GM20431 (cell line): ENCODE data around the gene DGKI.
"Not testable (repeated sequence)": the region's sequence is repeated elsewhere in the genome, so short reads cannot be mapped to it uniquely, and the experiment has no call there.

Experiments
- in situ Hi-C: fragments of 300-500 bp; cut with MseI, MboI; formaldehyde crosslinking; loops from one replicate; pipeline ENCODE4 v1.15.0; 2020; ENCODE audit warnings: low sequenced_read_pairs; ENCODE audit not compliant: unreplicated experiment

The DGKI gene

DNA sequence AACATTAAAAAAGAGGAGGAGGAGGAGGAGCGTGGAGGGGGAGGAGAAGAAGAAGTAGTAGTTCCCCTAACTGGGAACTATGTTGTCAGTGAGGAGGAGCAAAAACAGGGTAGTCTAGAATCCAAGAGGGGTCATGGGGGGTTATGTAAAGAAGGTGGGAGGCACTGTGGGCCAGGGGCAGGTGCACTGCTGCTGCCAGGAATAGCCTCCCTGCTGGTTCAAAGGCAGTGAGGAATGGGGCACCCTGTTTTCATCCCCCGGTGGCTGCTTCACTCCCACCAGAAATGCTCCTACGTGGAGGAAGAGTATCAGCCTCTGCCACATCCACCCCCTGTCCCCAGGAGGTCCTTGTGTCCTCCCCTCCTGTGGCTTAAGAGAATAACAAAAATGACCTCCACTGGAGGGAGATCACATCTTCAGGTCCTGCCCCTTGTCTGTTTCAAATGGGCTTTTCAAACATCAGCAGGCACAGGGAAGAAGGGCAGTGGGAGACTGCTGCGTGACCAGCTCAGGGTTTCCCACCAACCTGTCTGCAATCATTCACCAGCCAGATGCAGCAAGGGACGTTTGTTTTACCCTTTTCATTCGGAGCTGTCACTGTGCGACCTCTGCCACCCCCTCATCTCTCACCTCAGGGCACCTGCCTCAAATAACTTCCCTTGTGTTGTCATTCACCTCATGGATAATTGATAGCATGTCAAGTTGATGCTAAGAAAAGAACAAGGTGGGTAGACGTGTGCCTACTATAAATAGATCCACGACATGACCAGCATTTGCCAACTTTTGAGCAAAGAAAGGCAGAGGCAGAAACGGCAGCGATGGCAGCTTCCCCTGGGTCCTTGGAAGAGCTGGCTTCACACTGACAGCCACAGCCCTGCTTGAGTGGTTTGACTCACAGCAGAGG is 92.6 kb downstream of the DGKI start:
- in situ Hi-C loops, result no loop called here

GRCh38 chr7:137753575-137753947 is 93.2 kb downstream of the DGKI start:
- in situ Hi-C loops, result no loop called here

DNA sequence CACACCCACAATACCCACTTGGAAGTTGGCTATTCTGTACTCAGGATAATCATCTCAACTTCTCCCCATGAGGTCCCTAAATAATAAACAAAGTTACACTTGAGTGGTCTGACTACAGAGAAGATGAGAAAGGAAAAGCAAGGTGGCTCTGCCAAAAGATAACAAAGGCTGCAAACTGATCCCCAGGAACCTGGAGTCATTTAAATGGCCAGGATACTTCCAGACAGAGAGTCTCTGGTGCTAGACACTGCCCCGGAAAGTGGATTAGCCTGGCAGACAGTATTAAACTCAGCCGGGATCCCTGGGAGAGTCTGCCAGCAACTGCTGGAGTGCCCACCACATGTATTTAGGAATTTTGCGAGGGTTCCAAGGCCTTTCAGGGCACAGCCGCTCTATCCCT is 93.7 kb downstream of the DGKI start:
- in situ Hi-C loops, result no loop called here

DNA sequence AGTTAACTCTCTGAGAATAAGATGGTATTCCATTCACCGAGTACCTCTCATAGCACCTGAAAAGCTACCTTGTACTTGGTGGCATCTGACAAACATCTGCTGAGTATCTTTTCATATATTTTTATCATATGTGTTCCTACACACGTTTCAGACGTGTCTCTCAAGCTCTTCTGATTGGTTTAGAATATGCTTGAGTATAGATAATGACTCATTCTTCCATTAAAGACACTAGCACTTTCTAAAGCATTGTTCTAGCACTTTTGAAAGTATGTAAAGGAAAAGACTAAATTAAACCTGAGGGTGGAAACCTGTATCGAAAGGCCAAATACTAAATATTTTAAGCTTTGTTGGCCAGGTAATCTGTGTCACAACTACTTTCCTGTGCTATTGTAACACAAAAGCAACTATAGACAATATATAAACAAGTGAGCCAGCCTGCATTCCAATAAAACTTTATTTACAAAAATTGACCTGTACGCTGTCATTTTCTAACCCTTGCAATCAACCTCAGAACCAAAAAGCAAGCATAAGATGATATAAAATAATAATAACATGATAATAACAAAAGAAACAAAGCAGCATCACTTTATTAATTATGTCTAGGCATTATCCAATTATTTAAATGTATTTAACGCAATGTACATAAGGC is 95.3 kb downstream of the DGKI start:
- in situ Hi-C loops, result no loop called here

DNA sequence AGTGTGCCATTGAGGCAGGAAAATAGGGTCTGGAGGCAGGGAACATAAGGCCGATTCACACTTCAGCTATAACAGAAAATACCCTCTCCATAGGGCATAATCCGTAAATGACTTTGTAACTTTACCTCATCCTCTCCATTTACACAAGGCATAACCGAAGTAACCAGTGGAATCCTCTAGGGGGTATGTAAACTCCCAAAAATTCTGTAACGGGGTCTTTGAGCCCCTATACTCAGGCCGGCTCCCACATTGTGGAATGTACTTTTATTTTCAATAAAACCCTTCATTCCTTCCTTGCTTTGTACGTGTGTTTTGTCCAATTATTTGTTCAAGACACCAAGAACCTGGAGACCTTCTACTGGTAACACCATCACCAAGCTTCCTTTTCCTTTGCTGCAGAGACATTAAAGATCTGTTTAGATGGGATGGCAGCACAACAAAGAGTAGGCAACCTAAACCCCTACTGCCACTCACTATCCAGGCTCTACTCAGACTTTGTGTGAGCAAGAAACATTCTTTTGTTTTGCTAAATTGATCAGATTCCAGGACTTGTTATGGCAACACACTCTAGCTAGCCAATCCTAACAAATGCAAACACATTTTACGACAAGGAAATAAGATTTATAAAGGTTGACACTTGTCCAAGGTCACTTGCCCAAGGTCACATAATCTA is 99.3 kb downstream of the DGKI start:
- in situ Hi-C loops, result no loop called here

- in situ Hi-C loops, result no loop called here
Observed at GRCh38 chr7:137743021-137743420, 103.8 kb downstream of the DGKI start.

- in situ Hi-C loops, result no loop called here
Observed at GRCh38 chr7:137742051-137742450, 104.7 kb downstream of the DGKI start.

GRCh38 chr7:137741443-137741842 is 105.3 kb downstream of the DGKI start:
- in situ Hi-C loops, result no loop called here

- in situ Hi-C loops, result no loop called here
Observed at GRCh38 chr7:137734221-137734620, 112.6 kb downstream of the DGKI start.

DNA sequence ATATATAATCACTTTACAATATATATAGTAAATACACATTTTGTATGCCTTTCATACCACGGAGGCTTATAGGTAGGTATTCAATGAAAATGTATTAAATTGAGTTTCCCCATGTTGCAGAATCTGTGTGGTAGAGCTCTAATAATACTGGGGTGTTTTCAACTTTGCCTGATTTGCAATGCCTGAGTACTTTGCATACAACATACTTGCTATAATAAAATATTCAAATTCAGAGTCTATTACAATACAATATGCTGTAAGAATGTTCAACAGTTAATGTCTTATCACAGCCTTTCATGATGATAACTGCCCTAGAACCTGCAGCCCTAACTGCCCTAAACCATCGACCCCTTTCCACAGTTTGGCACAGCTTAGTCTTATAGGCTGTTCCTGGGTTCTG is 114.6 kb downstream of the DGKI start:
- in situ Hi-C loops, result no loop called here

- in situ Hi-C loops, result no loop called here
Observed at GRCh38 chr7:137731436-137731835, 115.3 kb downstream of the DGKI start.

GRCh38 chr7:137728426-137728825 is 118.3 kb downstream of the DGKI start:
- in situ Hi-C loops, result no loop called here

- in situ Hi-C loops, result no loop called here
Observed at GRCh38 chr7:137727413-137727812, 119.4 kb downstream of the DGKI start.

- in situ Hi-C loops, result no loop called here
Observed at GRCh38 chr7:137718355-137718754, 128.4 kb downstream of the DGKI start.

GRCh38 chr7:137717811-137718271 is 128.9 kb downstream of the DGKI start:
- in situ Hi-C loops, result no loop called here

GRCh38 chr7:137717045-137717444 is 129.7 kb downstream of the DGKI start:
- in situ Hi-C loops, result no loop called here

DNA sequence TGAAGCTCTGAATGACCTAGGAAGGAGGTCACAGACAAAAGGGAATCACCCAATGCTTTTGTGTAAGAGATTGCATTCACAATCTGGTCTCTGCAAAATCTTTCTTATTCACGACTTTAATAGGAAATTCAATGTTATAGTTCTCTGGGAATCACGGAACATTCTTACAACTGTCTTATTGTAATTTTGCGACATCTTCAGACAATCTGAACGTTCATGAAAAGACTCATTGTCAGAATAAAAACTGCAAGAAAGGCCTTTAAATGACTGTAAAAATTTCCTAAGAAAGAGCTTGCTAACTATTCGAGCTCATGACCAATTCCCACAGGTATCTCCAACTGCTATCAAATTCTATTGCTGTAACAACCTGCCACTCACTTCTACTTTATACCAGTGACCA is 130.7 kb downstream of the DGKI start:
- in situ Hi-C loops, result no loop called here

GRCh38 chr7:137715533-137715932 is 131.2 kb downstream of the DGKI start:
- in situ Hi-C loops, result no loop called here

- in situ Hi-C loops, result no loop called here
Observed at GRCh38 chr7:137715121-137715520, 131.7 kb downstream of the DGKI start.

DNA sequence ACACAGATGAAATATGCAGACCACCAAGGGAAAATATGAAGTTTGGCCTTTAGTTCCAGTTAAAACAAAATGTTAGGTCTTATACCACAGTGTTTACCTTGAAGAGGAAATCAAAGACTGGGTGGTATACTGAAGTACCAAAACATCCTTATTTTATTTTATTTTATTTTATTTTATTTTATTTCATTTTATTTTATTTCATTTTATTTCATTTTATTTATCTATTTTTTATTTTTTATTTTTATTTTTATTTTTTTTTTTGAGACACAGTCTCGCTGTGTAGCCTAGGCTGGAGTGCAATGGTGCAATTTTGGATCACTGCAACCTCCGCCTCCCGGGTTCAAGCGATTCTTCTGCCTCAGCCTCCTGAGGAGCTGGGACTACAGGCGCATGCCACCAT is 140.4 kb downstream of the DGKI start:
- in situ Hi-C loops, result not testable (repeated sequence)

GRCh38 chr7:137704723-137705122 is 142.1 kb downstream of the DGKI start:
- in situ Hi-C loops, result no loop called here
